ENCODE measurements around the gene MCF2L2.

DNA sequence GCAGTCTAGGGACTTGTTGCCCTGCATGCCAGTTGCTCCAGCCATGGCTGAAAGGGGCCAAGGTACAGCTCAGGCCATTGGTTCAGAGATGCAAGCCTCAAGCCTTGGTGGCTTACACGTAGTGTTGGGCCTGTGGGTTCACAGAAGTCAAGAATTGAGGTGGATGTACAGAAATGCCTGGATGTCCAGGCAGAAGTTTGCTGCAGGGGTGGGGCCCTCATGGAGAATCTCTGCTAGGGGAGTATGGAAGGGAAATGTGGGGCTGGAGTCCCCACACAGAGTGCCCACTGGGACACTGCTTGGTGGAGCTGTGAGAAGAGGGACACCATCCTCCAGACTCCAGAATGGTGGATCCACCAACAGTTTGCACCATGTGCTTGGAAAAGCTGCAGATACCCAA, 186.0 kb downstream of the MCF2L2 start:
- TF ChIP-seq ZNF274 (IDR thresholded peaks at IDR 0.05; ENCODE audit: low read depth, low read length) (no peak), SUZ12 (IDR thresholded peaks at IDR 0.05; ENCODE audit: extremely low read depth, insufficient read depth, insufficient read length) (no peak), YY1 (IDR thresholded peaks at IDR 0.05; ENCODE audit: insufficient read depth, insufficient read length) (no peak)

All from NT2/D1 (cell line).